GM21528 (cell line): ENCODE measurements around the gene ACOX3.
"Not testable (repeated sequence)": the region's sequence is repeated elsewhere in the genome, so short reads cannot be mapped to it uniquely, and the experiment has no call there.

Experiments
- ATAC-seq: cut with Tn5 transposase; IDR thresholded peaks from one replicate; pipeline ENCODE4 v1.9.1; 2021; ENCODE audit warnings: mild to moderate bottlenecking, moderate library complexity; ENCODE audit not compliant: unreplicated experiment, low FRiP score

Gene ACOX3

GRCh38 chr4:8440492-8441311 lies at the start of gene ACOX3, which contains the start of gene TRMT44:
Gene ACOX3 (minus strand): TSS chr4:8440723. CDS start chr4:8416521, 24,202 bp downstream.
Gene TRMT44 (plus strand): TSS chr4:8440777. CDS start chr4:8440823, 46 bp downstream.
- peak; percentile 87 for ATAC-seq

- no peak for ATAC-seq
Measured at GRCh38 chr4:8488791-8489369, 48.4 kb upstream of the ACOX3 start.

GRCh38 chr4:8486643-8487042 lies 46.1 kb upstream of the ACOX3 start:
- not testable (repeated sequence) for ATAC-seq

GRCh38 chr4:8480221-8480620 lies 39.7 kb upstream of the ACOX3 start:
- no peak for ATAC-seq

- ATAC-seq, result no peak
Measured at GRCh38 chr4:8478801-8479744, 38.5 kb upstream of the ACOX3 start.

GRCh38 chr4:8478371-8478770 lies 37.8 kb upstream of the ACOX3 start:
- ATAC-seq, result no peak

- ATAC-seq, result no peak
Measured at GRCh38 chr4:8477676-8478075, 37.2 kb upstream of the ACOX3 start.

GRCh38 chr4:8477095-8477635 lies 36.6 kb upstream of the ACOX3 start:
- ATAC-seq, result no peak

- ATAC-seq, result no peak
Measured at GRCh38 chr4:8475751-8476575, 35.4 kb upstream of the ACOX3 start.

GRCh38 chr4:8474856-8475255 lies 34.3 kb upstream of the ACOX3 start:
- no peak for ATAC-seq

- no peak for ATAC-seq
Measured at GRCh38 chr4:8473920-8474590, 33.5 kb upstream of the ACOX3 start.

GRCh38 chr4:8473198-8473919 lies 32.8 kb upstream of the ACOX3 start:
- no peak for ATAC-seq

- no peak for ATAC-seq
Measured at GRCh38 chr4:8472689-8473197, 32.2 kb upstream of the ACOX3 start.

- no peak for ATAC-seq
Measured at GRCh38 chr4:8472158-8472688, 31.7 kb upstream of the ACOX3 start.

- ATAC-seq, result no peak
Measured at GRCh38 chr4:8471211-8471875, 30.8 kb upstream of the ACOX3 start.

GRCh38 chr4:8470451-8471024 lies 30.0 kb upstream of the ACOX3 start:
- ATAC-seq, result no peak

GRCh38 chr4:8469550-8469949 lies 29.0 kb upstream of the ACOX3 start:
- ATAC-seq, result no peak
